ELR (cell line): Measurements from ENCODE around the gene TRAF3IP1.
"Not testable (repeated sequence)": the region's sequence is repeated elsewhere in the genome, so short reads cannot be mapped to it uniquely, and the experiment has no call there.

ENCODE experiments used
- DNase-seq: peaks from one replicate; pipeline ENCODE4 v3.0.0-alpha.2; 2015; ENCODE audit warnings: low read depth

The TRAF3IP1 gene

GRCh38 chr2:238380785-238381184, 60.5 kb downstream of the TRAF3IP1 start:
- peak; percentile 75 for DNase-seq

GRCh38 chr2:238381341-238382115, 61.2 kb downstream of the TRAF3IP1 start:
- peak; percentile 24 for DNase-seq

GRCh38 chr2:238382381-238382781, 62.1 kb downstream of the TRAF3IP1 start:
- DNase-seq = no peak

- no peak for DNase-seq
These were observed 62.8 kb downstream of the TRAF3IP1 start for GRCh38 chr2:238383135-238383534.

- DNase-seq = no peak
These were observed 63.5 kb downstream of the TRAF3IP1 start for GRCh38 chr2:238383743-238384380.

GRCh38 chr2:238387332-238387731, 67.0 kb downstream of the TRAF3IP1 start:
- DNase-seq = peak; percentile 10

- no peak for DNase-seq
These were observed 68.5 kb downstream of the TRAF3IP1 start for GRCh38 chr2:238388794-238389193.

GRCh38 chr2:238389988-238390589, 69.8 kb downstream of the TRAF3IP1 start:
- no peak for DNase-seq

GRCh38 chr2:238391042-238391689, 70.8 kb downstream of the TRAF3IP1 start:
- DNase-seq = no peak

GRCh38 chr2:238396663-238397062, 76.3 kb downstream of the TRAF3IP1 start:
- no peak for DNase-seq

- DNase-seq = no peak
These were observed 77.0 kb downstream of the TRAF3IP1 start for GRCh38 chr2:238397356-238397755.

GRCh38 chr2:238398577-238398976, 78.3 kb downstream of the TRAF3IP1 start:
- no peak for DNase-seq

- DNase-seq = no peak
These were observed 78.8 kb downstream of the TRAF3IP1 start for GRCh38 chr2:238399094-238399493.

- no peak for DNase-seq
These were observed 81.2 kb downstream of the TRAF3IP1 start for GRCh38 chr2:238401551-238401950.

GRCh38 chr2:238403632-238404405, 83.5 kb downstream of the TRAF3IP1 start:
- no peak for DNase-seq

- DNase-seq = no peak
These were observed 84.3 kb downstream of the TRAF3IP1 start for GRCh38 chr2:238404406-238405216.

GRCh38 chr2:238405217-238405555, 84.9 kb downstream of the TRAF3IP1 start:
- DNase-seq = not testable (repeated sequence)

GRCh38 chr2:238406221-238406997, 86.1 kb downstream of the TRAF3IP1 start:
- no peak for DNase-seq

- no peak for DNase-seq
These were observed 86.6 kb downstream of the TRAF3IP1 start for GRCh38 chr2:238406998-238407285.

- no peak for DNase-seq
These were observed 87.2 kb downstream of the TRAF3IP1 start for GRCh38 chr2:238407566-238407965.
